Chondrocyte (in vitro differentiated cells): ENCODE results near the gene AGR3. TPM values are rescaled to one million over a fixed set of nuclear protein-coding genes. Genes with fewer than 3 reads are reported as not detected.

Experiments used
- DNase-seq: peaks from one replicate; pipeline ENCODE4 v3.0.0; 2021; ENCODE audit warnings: mixed read lengths, low spot score
- H3K27ac Mint-ChIP-seq: one replicate; pipeline ENCODE4 v1.8.0; 2021; ENCODE audit warnings: mild to moderate bottlenecking, moderate library complexity, mixed read lengths; ENCODE audit not compliant: unreplicated experiment
- H3K27me3 Mint-ChIP-seq: 2 replicates; pipeline ENCODE4 v1.8.0; 2021; ENCODE audit warnings: low read depth, mixed read lengths
- H3K36me3 Mint-ChIP-seq: 2 replicates; pipeline ENCODE4 v1.8.0; 2021; ENCODE audit warnings: low read depth, mixed read lengths
- H3K4me1 Mint-ChIP-seq: 2 replicates; pipeline ENCODE4 v1.8.0; 2021; ENCODE audit warnings: low read depth, mild to moderate bottlenecking, mixed read lengths
- H3K4me3 Mint-ChIP-seq: one replicate; pipeline ENCODE4 v1.8.0; 2021; ENCODE audit warnings: mild to moderate bottlenecking, moderate library complexity, mixed read lengths; ENCODE audit not compliant: unreplicated experiment
- H3K9me3 Mint-ChIP-seq: 2 replicates; pipeline ENCODE4 v1.8.0; 2021; ENCODE audit warnings: low read depth, mixed read lengths
- CTCF ChIP-seq: fragments of 200-600 bp; sonication (generic); IDR thresholded peaks from 2 replicates; pipeline ENCODE4 v1.5.0; 2021; ENCODE audit warnings: antibody characterized with exemption, mild to moderate bottlenecking, moderate library complexity
- total RNA-seq: library from RNA; stranded (reverse); gene quantifications from 3 replicates; pipeline ENCODE4 v1.2.1, GENCODE V29; 2021

AGR3 gene
- total RNA-seq, 1 donor from 2014 or later, result not detected

GRCh38 chr7:16815001-16815400, 66.8 kb downstream of the AGR3 start:
- DNase-seq, result no peak
- H3K27ac Mint-ChIP-seq, result no peak overlapping the region
- H3K27me3 Mint-ChIP-seq, result no peaks in the 10 kb centered on the region
- H3K4me3 Mint-ChIP-seq, result no peak overlapping the region
- H3K36me3 Mint-ChIP-seq, result no peaks in the 10 kb centered on the region
- no peaks in the 10 kb centered on the region for H3K9me3 Mint-ChIP-seq
- no peak for TF ChIP-seq CTCF
- peaks cover 55% of the 10 kb centered on the region for H3K4me1 Mint-ChIP-seq

- no peak for TF ChIP-seq CTCF
- no peaks in the 10 kb centered on the region for H3K27me3 Mint-ChIP-seq
- H3K9me3 Mint-ChIP-seq, result no peaks in the 10 kb centered on the region
- H3K27ac Mint-ChIP-seq, result peak overlapping the region; percentile 53
- no peak for DNase-seq
- H3K36me3 Mint-ChIP-seq, result no peaks in the 10 kb centered on the region
- H3K4me3 Mint-ChIP-seq, result no peak overlapping the region
- peaks cover 55% of the 10 kb centered on the region for H3K4me1 Mint-ChIP-seq
These were observed 68.6 kb downstream of the AGR3 start for GRCh38 chr7:16813232-16813616.

DNA sequence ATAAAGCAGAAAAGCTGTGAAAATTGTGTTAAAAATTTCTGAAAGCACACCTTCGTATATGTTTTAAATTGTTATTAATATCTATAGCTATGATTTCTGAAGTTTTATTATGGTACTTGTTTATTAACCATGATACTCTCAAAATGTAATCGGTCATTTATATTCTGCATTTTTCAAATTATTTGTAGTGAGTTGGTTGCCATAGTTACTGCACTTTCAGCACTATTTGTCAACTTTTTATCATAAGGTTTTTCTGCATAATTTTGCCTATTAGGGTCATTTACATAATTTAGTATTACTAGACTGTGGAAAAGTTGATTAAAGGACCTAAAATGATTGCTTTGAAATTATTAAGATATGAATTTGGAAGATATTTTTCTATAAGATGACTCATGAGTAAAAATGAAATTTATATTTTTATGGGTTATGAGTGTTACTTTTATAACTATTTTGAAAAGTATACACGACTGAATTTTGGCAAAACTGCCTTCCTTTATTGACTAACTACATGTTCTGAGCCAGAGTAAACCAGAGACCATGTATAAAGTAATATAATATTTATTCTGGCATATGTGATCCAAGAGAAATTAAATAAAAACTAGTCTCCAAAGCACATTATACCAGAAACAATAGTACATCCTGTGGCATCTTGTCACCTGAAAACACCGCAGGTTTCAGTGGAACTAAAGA, 69.1 kb downstream of the AGR3 start:
- H3K27ac Mint-ChIP-seq, result peak overlapping the region; percentile 53
- H3K36me3 Mint-ChIP-seq, result no peaks in the 10 kb centered on the region
- H3K27me3 Mint-ChIP-seq, result no peaks in the 10 kb centered on the region
- no peak for TF ChIP-seq CTCF
- peaks cover 49% of the 10 kb centered on the region for H3K4me1 Mint-ChIP-seq
- no peaks in the 10 kb centered on the region for H3K9me3 Mint-ChIP-seq
- DNase-seq, result no peak
- H3K4me3 Mint-ChIP-seq, result no peak overlapping the region

DNA sequence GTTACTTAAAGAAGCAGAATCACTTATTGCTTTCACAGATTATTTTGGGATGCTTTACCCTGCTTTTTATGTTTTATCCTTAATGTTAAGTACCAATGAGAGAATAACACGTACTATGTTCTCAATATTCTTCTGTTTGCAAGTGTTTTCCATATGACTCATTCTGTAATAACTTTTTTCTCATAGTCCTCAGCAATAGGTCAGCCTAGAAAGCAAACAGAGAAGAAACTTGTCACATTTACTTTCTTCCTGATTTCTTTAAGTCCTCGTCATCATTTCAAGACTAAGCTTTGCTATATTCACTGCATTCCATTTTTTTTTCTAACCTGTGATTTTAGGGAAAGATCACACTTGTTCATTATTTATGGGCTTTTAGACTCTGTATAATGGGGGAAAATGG, 70.2 kb downstream of the AGR3 start:
- peaks cover 40% of the 10 kb centered on the region for H3K4me1 Mint-ChIP-seq
- H3K4me3 Mint-ChIP-seq, result peak overlapping the region; percentile 35
- no peaks in the 10 kb centered on the region for H3K36me3 Mint-ChIP-seq
- H3K27me3 Mint-ChIP-seq, result no peaks in the 10 kb centered on the region
- H3K9me3 Mint-ChIP-seq, result no peaks in the 10 kb centered on the region
- DNase-seq, result no peak
- peak overlapping the region; percentile 95 for H3K27ac Mint-ChIP-seq
- no peak for TF ChIP-seq CTCF

DNA sequence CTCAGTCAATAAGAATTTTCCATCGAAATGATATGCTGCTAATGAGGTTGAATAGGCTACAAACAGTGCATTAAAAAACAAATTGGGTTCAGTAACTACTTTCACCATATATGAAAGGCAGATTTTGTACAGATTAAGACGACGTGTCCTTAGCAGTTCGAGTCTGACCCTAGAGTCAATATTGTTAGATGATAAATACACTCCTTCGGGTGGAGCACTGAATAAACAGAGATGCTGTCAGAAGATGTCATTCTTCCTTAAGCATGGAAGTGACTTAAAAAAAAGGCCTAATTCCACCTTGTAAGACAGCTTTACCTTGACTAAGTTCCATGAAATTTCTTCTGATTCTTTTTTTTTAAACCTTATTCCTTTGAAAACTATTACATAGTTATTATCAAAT, 71.2 kb downstream of the AGR3 start:
- H3K4me1 Mint-ChIP-seq, result peaks cover 34% of the 10 kb centered on the region
- H3K27ac Mint-ChIP-seq, result no peak overlapping the region
- no peaks in the 10 kb centered on the region for H3K27me3 Mint-ChIP-seq
- no peak for TF ChIP-seq CTCF
- no peak for DNase-seq
- no peaks in the 10 kb centered on the region for H3K9me3 Mint-ChIP-seq
- H3K4me3 Mint-ChIP-seq, result no peak overlapping the region
- no peaks in the 10 kb centered on the region for H3K36me3 Mint-ChIP-seq
